GM23338 (cell line): ENCODE measurements around the gene C10orf71. TPM values are rescaled to one million over a fixed set of nuclear protein-coding genes. Genes with fewer than 3 reads are reported as not detected.

Experiments
- ATAC-seq: fragments of 200-7000 bp; cut with Tn5 transposase; 3 replicates; pipeline ENCODE4 v1.9.1; 2020
- DNase-seq: peaks from one replicate; pipeline ENCODE4 v3.0.0-alpha.2; 2015; ENCODE audit warnings: low spot score
- H2AFZ ChIP-seq: fragments of 200-600 bp; sonication (generic); 2 replicates; pipeline ENCODE4 v1.8.0; 2016; ENCODE audit warnings: antibody characterized with exemption, mild to moderate bottlenecking, moderate library complexity
- H3F3A ChIP-seq: fragments of 200-600 bp; sonication (generic); replicated peaks from 2 replicates; pipeline ENCODE4 v1.8.0; 2017; ENCODE audit warnings: antibody characterized with exemption, mixed run types, low read depth
- H3K27ac ChIP-seq: fragments of 200-600 bp; sonication (generic); 2 replicates; pipeline ENCODE4 v1.6.1; 2016; ENCODE audit warnings: low read depth
- H3K27me3 ChIP-seq: fragments of 200-600 bp; sonication (generic); 2 replicates; pipeline ENCODE4 v1.8.0; 2016; ENCODE audit warnings: mild to moderate bottlenecking, mixed run types, moderate library complexity; ENCODE audit not compliant: insufficient read depth
- H3K36me3 ChIP-seq: fragments of 200-600 bp; sonication (generic); 2 replicates; pipeline ENCODE4 v1.8.0; 2016; ENCODE audit warnings: mild to moderate bottlenecking; ENCODE audit not compliant: insufficient read depth
- H3K4me1 ChIP-seq: fragments of 200-600 bp; sonication (generic); 2 replicates; pipeline ENCODE4 v1.8.0; 2016; ENCODE audit warnings: mild to moderate bottlenecking, moderate library complexity; ENCODE audit not compliant: insufficient read depth
- H3K4me2 ChIP-seq: fragments of 200-600 bp; sonication (generic); 2 replicates; pipeline ENCODE4 v1.7.1; 2017; ENCODE audit warnings: mixed run types
- H3K4me3 ChIP-seq: fragments of 200-600 bp; sonication (generic); 2 replicates; pipeline ENCODE4 v1.6.1; 2016; ENCODE audit warnings: mixed run types
- H3K79me2 ChIP-seq: fragments of 200-600 bp; sonication (generic); replicated peaks from 2 replicates; pipeline ENCODE4 v1.8.0; 2017; ENCODE audit warnings: mild to moderate bottlenecking; ENCODE audit not compliant: insufficient read depth
- H3K9me2 ChIP-seq: fragments of 200-600 bp; sonication (generic); 2 replicates; pipeline ENCODE4 v1.8.0; 2017; ENCODE audit not compliant: insufficient read depth
- H4K20me1 ChIP-seq: fragments of 200-600 bp; sonication (generic); replicated peaks from 2 replicates; pipeline ENCODE4 v1.8.0; 2017; ENCODE audit warnings: mild to moderate bottlenecking; ENCODE audit not compliant: insufficient read depth
- H3K27ac Mint-ChIP-seq: 2 replicates; pipeline ENCODE4 v1.8.0; 2020; ENCODE audit warnings: inconsistent platforms, mild to moderate bottlenecking, moderate library complexity, mixed read lengths
- H3K27me3 Mint-ChIP-seq: 3 replicates; pipeline ENCODE4 v1.8.0; 2022; ENCODE audit warnings: low read depth, mild to moderate bottlenecking, moderate library complexity, mixed read lengths, inconsistent platforms; ENCODE audit not compliant: insufficient read depth, poor library complexity
- H3K36me3 Mint-ChIP-seq: 3 replicates; pipeline ENCODE4 v1.8.0; 2021; ENCODE audit warnings: low read depth, mild to moderate bottlenecking, inconsistent platforms, moderate library complexity, mixed read lengths
- H3K4me1 Mint-ChIP-seq: 3 replicates; pipeline ENCODE4 v1.8.0; 2020; ENCODE audit warnings: mild to moderate bottlenecking, inconsistent platforms, mixed read lengths
- H3K4me3 Mint-ChIP-seq: 3 replicates; pipeline ENCODE4 v1.8.0; 2021; ENCODE audit warnings: moderate library complexity, mild to moderate bottlenecking, inconsistent platforms, mixed read lengths
- H3K9me3 Mint-ChIP-seq: 3 replicates; pipeline ENCODE4 v1.8.0; 2020; ENCODE audit warnings: moderate library complexity, mild to moderate bottlenecking, inconsistent platforms, mixed read lengths
- CREB1 ChIP-seq: fragments of 250-450 bp; sonication (Bioruptor Pico); IDR thresholded peaks from 2 replicates; pipeline ENCODE4 v1.5.0; 2020; ENCODE audit warnings: low read depth, mild to moderate bottlenecking, moderate library complexity
- ETS1 ChIP-seq: IDR thresholded peaks from 2 replicates; pipeline ENCODE4 v1.6.1; 2016; ENCODE audit warnings: antibody characterized with exemption
- EZH2 ChIP-seq: fragments of 200-600 bp; sonication (generic); IDR thresholded peaks from one replicate; pipeline ENCODE4 v1.8.0; 2017; ENCODE audit warnings: antibody characterized with exemption, mild to moderate bottlenecking, low read depth; ENCODE audit not compliant: unreplicated experiment
- EZH2phosphoT487 ChIP-seq: fragments of 200-600 bp; sonication (generic); IDR thresholded peaks from one replicate; pipeline ENCODE4 v1.8.1; 2018; ENCODE audit warnings: antibody characterized with exemption; ENCODE audit not compliant: unreplicated experiment
- JUNB ChIP-seq: IDR thresholded peaks from one replicate; pipeline ENCODE4 v1.6.1; 2016; ENCODE audit warnings: antibody characterized with exemption; ENCODE audit not compliant: unreplicated experiment
- NANOG ChIP-seq: IDR thresholded peaks from 2 replicates; pipeline ENCODE4 v1.6.1; 2016; ENCODE audit warnings: antibody characterized with exemption, borderline replicate concordance
- POLR2AphosphoS5 ChIP-seq: IDR thresholded peaks from 2 replicates; pipeline ENCODE4 v1.6.1; 2016; ENCODE audit warnings: antibody characterized with exemption, low read depth
- REST ChIP-seq: IDR thresholded peaks from one replicate; pipeline ENCODE4 v1.6.1; 2018; ENCODE audit warnings: antibody characterized with exemption; ENCODE audit not compliant: unreplicated experiment
- STAT1 ChIP-seq: IDR thresholded peaks from one replicate; pipeline ENCODE4 v1.6.1; 2016; ENCODE audit warnings: antibody characterized with exemption; ENCODE audit not compliant: unreplicated experiment
- ZNF114 ChIP-seq: fragments of 250-450 bp; sonication (Bioruptor Pico); IDR thresholded peaks from 2 replicates; pipeline ENCODE4 v1.5.0; 2020; ENCODE audit warnings: mild to moderate bottlenecking, moderate library complexity
- ZNF331 ChIP-seq: fragments of 250-450 bp; sonication (Bioruptor Pico); IDR thresholded peaks from 2 replicates; pipeline ENCODE4 v1.5.0; 2020; ENCODE audit warnings: low read depth, mild to moderate bottlenecking, moderate library complexity
- ZNF462 ChIP-seq: fragments of 250-450 bp; sonication (Bioruptor Pico); IDR thresholded peaks from 2 replicates; pipeline ENCODE4 v1.5.0; 2020; ENCODE audit warnings: mild to moderate bottlenecking, moderate library complexity
- polyA plus RNA-seq: library from polyadenylated mRNA; unstranded; fragments of >200 nt; fragmentation: Nextera tagmentation; extraction: Ambion mirVana; gene quantifications from 2 replicates; pipeline ENCODE4 v1.2.1, GENCODE V29; 2016
- total RNA-seq: library from RNA; depleted of rRNA; stranded (reverse); fragments of >200 nt; shearing (Covaris generic); gene quantifications from 2 replicates; pipeline ENCODE4 v1.2.3, GENCODE V29; 2014
- TF ChIP-seq, protein P1 (sequence below), 2 experiments: fragments of 200-600 bp in 1 of 2; sonication (generic) in 1 of 2; conservative IDR thresholded peaks; 2 replicates each; pipeline versions ENCODE4 v1.5.1 to v1.6.1; 2016 to 2017; ENCODE audit warnings: antibody characterized with exemption in 2 of 2, low read depth in 2 of 2, mild to moderate bottlenecking in 2 of 2, moderate library complexity in 1 of 2

Gene C10orf71
- total and polyA plus RNA-seq, 2 experiments from 2014 or later, result not detected

- H3K9me3 Mint-ChIP-seq, result no peaks in the 10 kb centered on the region
- H3K4me3 Mint-ChIP-seq, result no peak overlapping the region
- H3K27me3 ChIP-seq, result no peaks in the 10 kb centered on the region
- no peak for TF ChIP-seq ETS1
- no peak for TF ChIP-seq POLR2AphosphoS5
- TF ChIP-seq ZNF462 (CRISPR knock-in tag), result no peak
- no peak for TF ChIP-seq CREB1 (CRISPR knock-in tag)
- TF ChIP-seq JUNB, result no peak
- TF ChIP-seq STAT1, result no peak
- no peak for TF ChIP-seq REST
- no peak for TF ChIP-seq EZH2
- no peak for TF ChIP-seq NANOG
- TF ChIP-seq ZNF331 (CRISPR knock-in tag), result no peak
- no peak for TF ChIP-seq ZNF114 (CRISPR knock-in tag)
- no peak for TF ChIP-seq EZH2phosphoT487
- TF ChIP-seq, protein P1, sequence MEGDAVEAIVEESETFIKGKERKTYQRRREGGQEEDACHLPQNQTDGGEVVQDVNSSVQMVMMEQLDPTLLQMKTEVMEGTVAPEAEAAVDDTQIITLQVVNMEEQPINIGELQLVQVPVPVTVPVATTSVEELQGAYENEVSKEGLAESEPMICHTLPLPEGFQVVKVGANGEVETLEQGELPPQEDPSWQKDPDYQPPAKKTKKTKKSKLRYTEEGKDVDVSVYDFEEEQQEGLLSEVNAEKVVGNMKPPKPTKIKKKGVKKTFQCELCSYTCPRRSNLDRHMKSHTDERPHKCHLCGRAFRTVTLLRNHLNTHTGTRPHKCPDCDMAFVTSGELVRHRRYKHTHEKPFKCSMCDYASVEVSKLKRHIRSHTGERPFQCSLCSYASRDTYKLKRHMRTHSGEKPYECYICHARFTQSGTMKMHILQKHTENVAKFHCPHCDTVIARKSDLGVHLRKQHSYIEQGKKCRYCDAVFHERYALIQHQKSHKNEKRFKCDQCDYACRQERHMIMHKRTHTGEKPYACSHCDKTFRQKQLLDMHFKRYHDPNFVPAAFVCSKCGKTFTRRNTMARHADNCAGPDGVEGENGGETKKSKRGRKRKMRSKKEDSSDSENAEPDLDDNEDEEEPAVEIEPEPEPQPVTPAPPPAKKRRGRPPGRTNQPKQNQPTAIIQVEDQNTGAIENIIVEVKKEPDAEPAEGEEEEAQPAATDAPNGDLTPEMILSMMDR (conservative IDR thresholded peaks at IDR 0.05; ENCODE audit: low read depth in 2 of 2), result no peak
- H2AFZ ChIP-seq, result no peak overlapping the region
- DNase-seq, result no peak
- H3K79me2 ChIP-seq, result no peaks in the 10 kb centered on the region
- no peak overlapping the region for H3K4me2 ChIP-seq
- H3K4me3 ChIP-seq, result no peak overlapping the region
- H4K20me1 ChIP-seq, result no peaks in the 10 kb centered on the region
- H3K36me3 Mint-ChIP-seq, result no peaks in the 10 kb centered on the region
- no peak for ATAC-seq
- no peaks in the 10 kb centered on the region for H3K36me3 ChIP-seq
- no peaks in the 10 kb centered on the region; the same call in 1 of the 2 replicates for H3K4me1 ChIP-seq
- H3K4me1 Mint-ChIP-seq, result no peaks in the 10 kb centered on the region; the same call in 2 of the 3 replicates
- no peaks in the 10 kb centered on the region for H3K27me3 Mint-ChIP-seq
- no peak overlapping the region for H3K27ac ChIP-seq
- H3K27ac Mint-ChIP-seq, result no peak overlapping the region
- no peaks in the 10 kb centered on the region for H3K9me2 ChIP-seq
- H3F3A ChIP-seq, result no peaks in the 10 kb centered on the region
Measured at GRCh38 chr10:49258350-49258683, 40.7 kb upstream of the C10orf71 start.
